ENCODE results near the gene MAN1C1.
A peak's percentile ranks its signal among the peaks of the same experiment; 100 is the strongest.
"Not testable (repeated sequence)": the region's sequence is repeated elsewhere in the genome, so short reads cannot be mapped to it uniquely, and the experiment has no call there.

The MAN1C1 gene

GRCh38 chr1:25657883-25658760, 41.5 kb downstream of the MAN1C1 start:
- DNase-seq (ENCODE audit: low spot score): no peak

- DNase-seq (ENCODE audit: low spot score): no peak
Observed at GRCh38 chr1:25658791-25659431, 42.3 kb downstream of the MAN1C1 start.

- peak; percentile 21 for DNase-seq (ENCODE audit: low spot score)
Observed at GRCh38 chr1:25661043-25661815, 44.6 kb downstream of the MAN1C1 start.

GRCh38 chr1:25662061-25662460, 45.5 kb downstream of the MAN1C1 start:
- no peak for DNase-seq (ENCODE audit: low spot score)

- DNase-seq (ENCODE audit: low spot score): not testable (repeated sequence)
Observed at GRCh38 chr1:25662959-25663358, 46.4 kb downstream of the MAN1C1 start.

- DNase-seq (ENCODE audit: low spot score): no peak
Observed at GRCh38 chr1:25664357-25665199, 48.0 kb downstream of the MAN1C1 start.

- DNase-seq (ENCODE audit: low spot score): no peak
Observed at GRCh38 chr1:25666460-25666859, 49.9 kb downstream of the MAN1C1 start.

- DNase-seq (ENCODE audit: low spot score): no peak
Observed at GRCh38 chr1:25668931-25669573, 52.5 kb downstream of the MAN1C1 start.

GRCh38 chr1:25669781-25670567, 53.4 kb downstream of the MAN1C1 start:
- DNase-seq (ENCODE audit: low spot score): no peak

GRCh38 chr1:25671929-25672328, 55.3 kb downstream of the MAN1C1 start:
- no peak for DNase-seq (ENCODE audit: low spot score)

GRCh38 chr1:25672763-25673409, 56.3 kb downstream of the MAN1C1 start:
- peak; percentile 24 for DNase-seq (ENCODE audit: low spot score)

GRCh38 chr1:25673456-25673855, 56.9 kb downstream of the MAN1C1 start:
- no peak for DNase-seq (ENCODE audit: low spot score)

GRCh38 chr1:25673962-25674806, 57.6 kb downstream of the MAN1C1 start:
- no peak for DNase-seq (ENCODE audit: low spot score)

GRCh38 chr1:25674807-25675084, 58.2 kb downstream of the MAN1C1 start:
- DNase-seq (ENCODE audit: low spot score): no peak

GRCh38 chr1:25675729-25676476, 59.3 kb downstream of the MAN1C1 start:
- no peak for DNase-seq (ENCODE audit: low spot score)

- no peak for DNase-seq (ENCODE audit: low spot score)
Observed at GRCh38 chr1:25676488-25676887, 59.9 kb downstream of the MAN1C1 start.

- DNase-seq (ENCODE audit: low spot score): no peak
Observed at GRCh38 chr1:25677193-25677773, 60.7 kb downstream of the MAN1C1 start.

GRCh38 chr1:25679171-25679570, 62.6 kb downstream of the MAN1C1 start:
- no peak for DNase-seq (ENCODE audit: low spot score)

All from LoVo (cell line).